Measurements from ENCODE around the gene CHRNA4.

Gene CHRNA4

GRCh38 chr20:63314566-63315239 is 46.4 kb downstream of the CHRNA4 start:
- TF ChIP-seq SIN3A (IDR thresholded peaks at IDR 0.05; ENCODE audit: borderline replicate concordance, insufficient read depth, low read length) (no peak), FOXP2 (optimal IDR thresholded peaks at IDR 0.05; ENCODE audit: borderline replicate concordance, extremely low read depth, extremely low read length, insufficient read depth) (no peak)

DNA sequence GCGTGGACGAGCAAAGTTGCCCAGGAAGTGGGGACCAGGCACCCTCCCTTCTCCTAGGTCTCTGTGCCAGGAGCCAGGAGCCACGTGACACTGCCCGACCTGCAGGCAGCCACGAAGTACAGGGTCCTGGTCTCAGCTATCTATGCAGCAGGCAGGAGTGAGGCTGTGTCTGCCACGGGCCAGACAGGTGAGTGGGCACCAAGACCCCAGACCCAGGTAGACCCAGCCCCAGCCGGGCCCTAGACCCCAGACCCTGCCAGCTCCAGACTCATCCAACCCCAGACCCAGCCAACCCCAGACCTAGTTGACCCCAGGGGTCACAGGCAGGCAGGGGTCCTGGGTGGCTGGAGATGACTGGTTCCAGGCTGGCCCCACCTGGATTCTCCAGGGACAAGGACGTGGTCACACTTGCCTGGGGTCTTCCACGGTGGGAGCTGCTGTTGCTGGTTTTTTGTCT is 47.1 kb downstream of the CHRNA4 start:
- TF ChIP-seq TAF1 (IDR thresholded peaks at IDR 0.05; ENCODE audit: borderline replicate concordance, insufficient read depth, low read length) (no peak), FOXP2 (optimal IDR thresholded peaks at IDR 0.05; ENCODE audit: borderline replicate concordance, extremely low read depth, extremely low read length, insufficient read depth) (no peak), POLR2AphosphoS5 (IDR thresholded peaks at IDR 0.05; ENCODE audit: low read depth, low read length) (no peak), SIN3A (IDR thresholded peaks at IDR 0.05; ENCODE audit: borderline replicate concordance, insufficient read depth, low read length) (no peak)
- TF ChIP-seq, protein P1, sequence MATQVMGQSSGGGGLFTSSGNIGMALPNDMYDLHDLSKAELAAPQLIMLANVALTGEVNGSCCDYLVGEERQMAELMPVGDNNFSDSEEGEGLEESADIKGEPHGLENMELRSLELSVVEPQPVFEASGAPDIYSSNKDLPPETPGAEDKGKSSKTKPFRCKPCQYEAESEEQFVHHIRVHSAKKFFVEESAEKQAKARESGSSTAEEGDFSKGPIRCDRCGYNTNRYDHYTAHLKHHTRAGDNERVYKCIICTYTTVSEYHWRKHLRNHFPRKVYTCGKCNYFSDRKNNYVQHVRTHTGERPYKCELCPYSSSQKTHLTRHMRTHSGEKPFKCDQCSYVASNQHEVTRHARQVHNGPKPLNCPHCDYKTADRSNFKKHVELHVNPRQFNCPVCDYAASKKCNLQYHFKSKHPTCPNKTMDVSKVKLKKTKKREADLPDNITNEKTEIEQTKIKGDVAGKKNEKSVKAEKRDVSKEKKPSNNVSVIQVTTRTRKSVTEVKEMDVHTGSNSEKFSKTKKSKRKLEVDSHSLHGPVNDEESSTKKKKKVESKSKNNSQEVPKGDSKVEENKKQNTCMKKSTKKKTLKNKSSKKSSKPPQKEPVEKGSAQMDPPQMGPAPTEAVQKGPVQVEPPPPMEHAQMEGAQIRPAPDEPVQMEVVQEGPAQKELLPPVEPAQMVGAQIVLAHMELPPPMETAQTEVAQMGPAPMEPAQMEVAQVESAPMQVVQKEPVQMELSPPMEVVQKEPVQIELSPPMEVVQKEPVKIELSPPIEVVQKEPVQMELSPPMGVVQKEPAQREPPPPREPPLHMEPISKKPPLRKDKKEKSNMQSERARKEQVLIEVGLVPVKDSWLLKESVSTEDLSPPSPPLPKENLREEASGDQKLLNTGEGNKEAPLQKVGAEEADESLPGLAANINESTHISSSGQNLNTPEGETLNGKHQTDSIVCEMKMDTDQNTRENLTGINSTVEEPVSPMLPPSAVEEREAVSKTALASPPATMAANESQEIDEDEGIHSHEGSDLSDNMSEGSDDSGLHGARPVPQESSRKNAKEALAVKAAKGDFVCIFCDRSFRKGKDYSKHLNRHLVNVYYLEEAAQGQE (IDR thresholded peaks at IDR 0.05; ENCODE audit: insufficient read depth in 1 of 2, low read depth in 2 of 2, low read length in 2 of 2) = no peak

DNA sequence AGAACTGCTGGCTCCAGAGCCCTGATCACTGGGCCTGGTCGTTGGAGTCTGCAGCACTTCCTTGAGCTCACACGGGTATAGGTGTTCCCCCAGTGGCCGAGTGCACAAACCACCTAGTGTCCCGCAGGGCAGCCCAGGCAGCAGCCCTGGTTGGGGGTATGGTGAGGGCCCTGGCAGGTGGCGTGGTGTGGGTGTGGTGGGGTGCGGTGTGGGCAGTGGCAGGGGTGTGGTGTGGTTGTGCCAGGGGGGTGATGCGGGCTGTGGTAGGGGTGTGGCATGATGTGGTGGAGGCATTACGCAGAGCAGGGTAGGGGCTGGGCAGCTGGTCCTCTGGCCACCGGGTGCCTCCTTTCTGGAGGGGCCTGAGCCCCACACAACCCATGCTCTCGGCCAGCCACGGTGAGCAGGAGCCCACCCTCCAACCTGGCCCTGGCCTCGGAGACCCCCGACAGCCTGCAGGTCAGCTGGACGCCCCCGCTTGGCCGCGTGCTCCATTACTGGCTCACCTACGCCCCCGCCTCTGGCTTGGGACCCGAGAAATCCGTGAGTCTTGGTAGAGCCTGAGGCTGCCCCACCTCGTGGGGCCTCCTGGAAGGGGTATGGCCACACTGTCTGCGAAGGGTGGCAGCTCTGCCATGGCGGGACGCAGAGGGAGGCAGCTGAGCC is 47.7 kb downstream of the CHRNA4 start:
- TF ChIP-seq FOXP2 (optimal IDR thresholded peaks at IDR 0.05; ENCODE audit: borderline replicate concordance, extremely low read depth, extremely low read length, insufficient read depth) = no peak
- TF ChIP-seq POLR2AphosphoS5 (IDR thresholded peaks at IDR 0.05; ENCODE audit: low read depth, low read length) = no peak
- TF ChIP-seq TAF1 (IDR thresholded peaks at IDR 0.05; ENCODE audit: borderline replicate concordance, insufficient read depth, low read length) = no peak
- TF ChIP-seq, protein P1 (IDR thresholded peaks at IDR 0.05; ENCODE audit: insufficient read depth in 1 of 2, low read depth in 2 of 2, low read length in 2 of 2) = no peak

DNA sequence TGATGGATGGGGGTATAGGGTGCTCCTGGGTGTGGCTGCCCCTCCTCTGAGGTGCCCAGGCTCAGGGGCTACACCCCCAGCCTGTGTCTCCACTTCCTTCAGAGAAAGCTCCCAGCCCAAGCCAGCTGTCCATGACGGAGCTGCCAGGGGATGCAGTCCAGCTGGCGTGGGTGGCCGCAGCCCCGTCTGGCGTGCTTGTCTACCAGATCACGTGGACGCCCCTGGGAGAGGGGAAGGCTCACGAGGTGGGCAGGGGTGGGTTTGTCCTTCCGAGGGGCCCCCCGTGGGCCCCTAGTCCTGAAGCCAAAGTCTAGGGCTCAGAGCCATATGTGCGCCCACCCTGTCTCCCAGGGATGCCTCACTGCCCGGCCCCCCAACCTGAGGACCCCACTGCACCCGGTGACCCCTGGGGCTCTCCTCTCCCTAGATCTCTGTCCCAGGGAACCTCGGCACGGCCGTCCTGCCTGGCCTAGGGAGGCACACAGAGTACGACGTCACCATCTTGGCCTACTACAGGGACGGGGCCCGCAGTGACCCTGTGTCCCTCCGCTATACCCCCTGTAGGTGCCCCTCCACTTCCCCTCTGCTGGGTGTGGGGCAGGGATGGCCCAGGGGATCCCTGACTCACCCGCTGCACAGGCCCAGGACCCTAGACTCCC is 48.3 kb downstream of the CHRNA4 start:
- TF ChIP-seq, protein P1 (IDR thresholded peaks at IDR 0.05; ENCODE audit: insufficient read depth in 1 of 2, low read depth in 2 of 2, low read length in 2 of 2) = no peak
- TF ChIP-seq POLR2AphosphoS5 (IDR thresholded peaks at IDR 0.05; ENCODE audit: low read depth, low read length) (no peak), FOXP2 (optimal IDR thresholded peaks at IDR 0.05; ENCODE audit: borderline replicate concordance, extremely low read depth, extremely low read length, insufficient read depth) (no peak), SIN3A (IDR thresholded peaks at IDR 0.05; ENCODE audit: borderline replicate concordance, insufficient read depth, low read length) (no peak), TAF1 (IDR thresholded peaks at IDR 0.05; ENCODE audit: borderline replicate concordance, insufficient read depth, low read length) (no peak)

GRCh38 chr20:63312273-63312672 is 48.9 kb downstream of the CHRNA4 start:
- no peak for TF ChIP-seq FOXP2 (optimal IDR thresholded peaks at IDR 0.05; ENCODE audit: borderline replicate concordance, extremely low read depth, extremely low read length, insufficient read depth)
- no peak for TF ChIP-seq SIN3A (IDR thresholded peaks at IDR 0.05; ENCODE audit: borderline replicate concordance, insufficient read depth, low read length)

DNA sequence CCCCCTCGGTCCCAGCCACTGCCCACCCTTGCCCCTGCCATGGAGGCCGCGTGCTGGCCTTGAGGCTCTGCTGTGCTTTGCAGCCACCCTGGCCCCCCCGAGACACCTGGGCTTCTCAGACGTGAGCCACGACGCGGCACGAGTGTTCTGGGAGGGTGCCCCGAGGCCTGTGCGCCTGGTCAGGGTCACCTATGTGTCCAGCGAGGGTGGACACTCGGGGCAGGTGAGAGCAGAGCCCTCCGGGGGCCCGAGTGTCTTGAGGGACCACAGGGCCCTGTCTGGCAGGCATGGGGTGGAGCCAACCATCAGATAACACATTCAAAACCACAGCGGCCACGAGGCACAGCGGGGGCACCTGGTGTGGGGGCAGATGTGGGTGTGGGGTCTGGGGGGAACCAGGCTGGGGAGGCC is 49.3 kb downstream of the CHRNA4 start:
- TF ChIP-seq, protein P1 (IDR thresholded peaks at IDR 0.05; ENCODE audit: insufficient read depth in 1 of 2, low read depth in 2 of 2, low read length in 2 of 2) = no peak
- TF ChIP-seq FOXP2 (optimal IDR thresholded peaks at IDR 0.05; ENCODE audit: borderline replicate concordance, extremely low read depth, extremely low read length, insufficient read depth) (no peak), SIN3A (IDR thresholded peaks at IDR 0.05; ENCODE audit: borderline replicate concordance, insufficient read depth, low read length) (no peak), POLR2AphosphoS5 (IDR thresholded peaks at IDR 0.05; ENCODE audit: low read depth, low read length) (no peak), TAF1 (IDR thresholded peaks at IDR 0.05; ENCODE audit: borderline replicate concordance, insufficient read depth, low read length) (no peak)

All from PFSK-1 (cell line).